Endothelial cell of umbilical vein (primary cell): Measurements from ENCODE around the gene ADAMTS17. TPM values are rescaled to one million over a fixed set of nuclear protein-coding genes. Genes with fewer than 3 reads are reported as not detected.

Source experiments
- BruUV-seq: library from RNA; stranded (reverse); fragments of 400-500 nt; replicated peaks from 2 replicates; lab custom pipeline; 2021; lab: Mats Ljungman, UMichigan
- CTCF ChIA-PET: fragments of 300-600, 350-600 bp; sonication (Branson Sonifier 250); formaldehyde crosslinking; loops from one replicate; lab custom pipeline; 2021; ENCODE audit warnings: antibody characterized with exemption, inconsistent platforms; lab: Charles Lee
- POLR2A ChIA-PET: fragments of 300-600, 350-600 bp; sonication (Branson Sonifier 250); formaldehyde crosslinking; loops from one replicate; lab custom pipeline; 2021; ENCODE audit warnings: antibody characterized with exemption, inconsistent platforms; lab: Charles Lee
- DNase-seq: peaks from one replicate; pipeline ENCODE4 v3.0.0-alpha.2; 2011; ENCODE audit warnings: low read depth, low spot score
- FAIRE-seq: peaks from 2 replicates; lab custom pipeline; 2011; peaks lifted over from hg19 to GRCh38; lab: Jason Lieb, UNC
- H2AFZ ChIP-seq: 2 replicates; pipeline ENCODE4 v1.6.0; 2012; ENCODE audit warnings: low read depth, low read length, control low read depth, inconsistent platforms
- H3K27ac ChIP-seq: 2 replicates; pipeline ENCODE4 v1.5.1; 2011; ENCODE audit warnings: low read depth, mild to moderate bottlenecking, control low read depth, low read length, moderate library complexity; ENCODE audit not compliant: insufficient read depth
- H3K27me3 ChIP-seq, 2 experiments: 2 replicates each; pipeline versions ENCODE4 v1.6.0 to v1.6.1; 2011; ENCODE audit warnings: low read length in 2 of 2, mixed read lengths in 1 of 2; ENCODE audit not compliant: control insufficient read depth in 2 of 2, insufficient read depth in 2 of 2
- H3K36me3 ChIP-seq, 2 experiments: 2 replicates in 1 of 2; 3 replicates in 1 of 2; pipeline ENCODE4 v1.5.1; 2011; ENCODE audit warnings: low read length in 2 of 2, mild to moderate bottlenecking in 1 of 2, moderate library complexity in 1 of 2; ENCODE audit not compliant: control insufficient read depth in 2 of 2, insufficient read depth in 2 of 2; ENCODE audit errors: extremely low read depth in 1 of 2
- H3K4me1 ChIP-seq: 3 replicates; pipeline ENCODE4 v1.5.1; 2011; ENCODE audit warnings: mild to moderate bottlenecking, low read length; ENCODE audit not compliant: control insufficient read depth, insufficient read depth; ENCODE audit errors: extremely low read depth
- H3K4me2 ChIP-seq: 2 replicates; pipeline ENCODE4 v1.6.1; 2011; ENCODE audit warnings: low read length, control low read depth, mixed read lengths; ENCODE audit not compliant: insufficient read depth
- H3K4me3 ChIP-seq, 3 experiments: fragments of 200-600 bp in 1 of 3; sonication (generic), shearing (Covaris generic) in 1 of 3; replicated peaks in 1 of 3; 2 replicates each; pipeline ENCODE4 v1.5.1; 2011 to 2016; ENCODE audit warnings: control low read depth in 3 of 3, low read length in 3 of 3, mild to moderate bottlenecking in 2 of 3, inconsistent platforms in 1 of 3, low read depth in 1 of 3, moderate library complexity in 1 of 3; ENCODE audit not compliant: insufficient read depth in 1 of 3
- H3K79me2 ChIP-seq: 2 replicates; pipeline ENCODE4 v1.6.0; 2012; ENCODE audit warnings: low read length, inconsistent platforms; ENCODE audit not compliant: control insufficient read depth, insufficient read depth
- H3K9ac ChIP-seq: replicated peaks from 2 replicates; pipeline ENCODE3; 2011; ENCODE audit warnings: low read length, control low read depth; ENCODE audit not compliant: insufficient read depth; ENCODE audit errors: extremely low read depth
- H3K9me1 ChIP-seq: replicated peaks from 3 replicates; pipeline ENCODE4 v1.6.0; 2011; ENCODE audit warnings: mild to moderate bottlenecking, low read length; ENCODE audit not compliant: control insufficient read depth, insufficient read depth; ENCODE audit errors: extremely low read depth
- H3K9me3 ChIP-seq: replicated peaks from 2 replicates; pipeline ENCODE4 v1.5.1; 2012; ENCODE audit warnings: low read length, inconsistent platforms; ENCODE audit not compliant: control insufficient read depth, insufficient read depth
- H4K20me1 ChIP-seq: replicated peaks from 2 replicates; pipeline ENCODE3; 2011; ENCODE audit warnings: mild to moderate bottlenecking, low read length; ENCODE audit not compliant: control insufficient read depth, insufficient read depth; ENCODE audit errors: extremely low read depth
- EZH2 ChIP-seq: IDR thresholded peaks from 2 replicates; pipeline ENCODE4 v1.6.1; 2012; ENCODE audit warnings: borderline replicate concordance, low read depth, mild to moderate bottlenecking, moderate library complexity, low read length, inconsistent platforms; ENCODE audit not compliant: severe bottlenecking
- FOS ChIP-seq: IDR thresholded peaks from 2 replicates; pipeline ENCODE4 v1.6.1; 2011; ENCODE audit warnings: mild to moderate bottlenecking, low read length, moderate library complexity, borderline replicate concordance; ENCODE audit not compliant: insufficient read depth
- GATA2 ChIP-seq: IDR thresholded peaks from 2 replicates; pipeline ENCODE4 v1.7.0; 2011; ENCODE audit warnings: low read depth, mild to moderate bottlenecking, moderate library complexity, mixed read lengths, low read length; ENCODE audit not compliant: insufficient read length, insufficient read depth
- JUN ChIP-seq: IDR thresholded peaks from 2 replicates; pipeline ENCODE4 v1.6.1; 2011; ENCODE audit warnings: borderline replicate concordance, low read depth; ENCODE audit not compliant: insufficient read length, insufficient read depth
- POLR2A ChIP-seq: IDR thresholded peaks from 2 replicates; pipeline ENCODE4 v1.6.1; 2012; ENCODE audit warnings: low read depth, mild to moderate bottlenecking, control low read depth, low read length
- POLR2AphosphoS5 ChIP-seq: IDR thresholded peaks from 2 replicates; pipeline ENCODE4 v1.6.1; 2012; ENCODE audit warnings: low read depth, mild to moderate bottlenecking, control low read depth, low read length, moderate library complexity; ENCODE audit not compliant: insufficient read depth
- dilution Hi-C: fragments of 300-500 bp; cut with MboI; formaldehyde crosslinking; loops from one replicate; pipeline ENCODE4 v1.15.0; 2019; ENCODE audit warnings: low sequenced_read_pairs; ENCODE audit not compliant: extremely low pct_ligation_motif_present
- intact Hi-C: fragments of 100-400 bp; cut with micrococcal nuclease; formaldehyde crosslinking; loops from one replicate; pipeline ENCODE4 v1.10.0; 2022
- polyA plus RNA-seq, 4 experiments: library from polyadenylated mRNA; depleted of rRNA in 3 of 4; stranded (reverse) in 3 of 4; unstranded in 1 of 4; fragments of >200 nt; gene quantifications; 2 replicates each; pipeline versions ENCODE4 v1.2.1 to v1.2.3, GENCODE V29; 2011 to 2012; ENCODE audit warnings: missing spikeins in 1 of 4
- total RNA-seq: library from RNA; stranded (reverse); gene quantifications from 2 replicates; pipeline ENCODE4 v1.2.3, GENCODE V29; 2021
- TF ChIP-seq, protein P1 (sequence below), 2 donors: IDR thresholded peaks; 1 replicate in 1 of 2; 2 replicates in 1 of 2; pipeline ENCODE4 v1.5.1; 2011; ENCODE audit warnings: low read length in 2 of 2, mild to moderate bottlenecking in 2 of 2, moderate library complexity in 2 of 2, control low read depth in 1 of 2, inconsistent platforms in 1 of 2, low read depth in 1 of 2; ENCODE audit not compliant: insufficient read depth in 1 of 2; ENCODE audit errors: extremely low read depth in 1 of 2
- TF ChIP-seq, protein P2 (sequence below): IDR thresholded peaks from 2 replicates; pipeline ENCODE4 v1.6.1; 2011; ENCODE audit not compliant: insufficient read depth, insufficient read length

The ADAMTS17 gene
- total and polyA plus RNA-seq, 2 donors (not counting 3 experiments of a cell fraction or from before 2014, with no cell fraction given): 0.12 TPM; not detected in 1

DNA sequence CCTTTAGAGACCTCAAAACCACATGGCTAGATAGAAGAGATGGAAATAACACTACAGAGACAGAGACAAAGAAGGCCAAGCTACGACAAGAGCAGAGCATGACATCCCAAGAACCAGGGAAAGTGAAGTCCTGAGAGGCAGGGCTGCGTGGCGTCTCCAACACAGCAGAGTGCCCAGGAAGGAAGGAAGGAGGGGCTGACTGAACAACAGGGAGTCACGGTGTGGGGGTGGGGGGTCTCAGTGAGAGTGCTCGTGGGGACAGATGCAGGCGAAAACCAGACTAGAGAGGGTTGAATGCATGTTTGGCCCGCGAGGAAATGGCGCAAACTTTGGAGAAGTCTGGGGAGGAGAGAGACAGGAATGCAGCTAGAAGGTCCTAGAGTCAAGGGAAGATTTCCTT, 44.0 kb downstream of the ADAMTS17 start:
- no TSS peak for BruUV-seq

More for the DNA sequence above, 44.0 kb downstream of the ADAMTS17 start:
- intact Hi-C loops: no loop called here
- Histone ChIP-seq H3K4me1 (no peaks in the 10 kb centered on the region), H3K79me2 (no peaks in the 10 kb centered on the region), H4K20me1 (no peaks in the 10 kb centered on the region), H3K4me3 (no peak overlapping the region), H2AFZ (no peak overlapping the region), H3K4me2 (no peak overlapping the region), H3K36me3 (no peaks in the 10 kb centered on the region), H3K9me1 (no peaks in the 10 kb centered on the region), H3K9me3 (peaks cover 3% of the 10 kb centered on the region), H3K27me3 (no peaks in the 10 kb centered on the region), H3K9ac (no peak overlapping the region), H3K27ac (no peak overlapping the region)
- ChIA-PET POLR2A (no interaction called here), CTCF (no interaction called here)
- dilution Hi-C loops: no loop called here
- no peak for DNase-seq
- TF ChIP-seq GATA2: no peak
- TF ChIP-seq JUN: no peak
- TF ChIP-seq EZH2: no peak
- TF ChIP-seq, protein P1, sequence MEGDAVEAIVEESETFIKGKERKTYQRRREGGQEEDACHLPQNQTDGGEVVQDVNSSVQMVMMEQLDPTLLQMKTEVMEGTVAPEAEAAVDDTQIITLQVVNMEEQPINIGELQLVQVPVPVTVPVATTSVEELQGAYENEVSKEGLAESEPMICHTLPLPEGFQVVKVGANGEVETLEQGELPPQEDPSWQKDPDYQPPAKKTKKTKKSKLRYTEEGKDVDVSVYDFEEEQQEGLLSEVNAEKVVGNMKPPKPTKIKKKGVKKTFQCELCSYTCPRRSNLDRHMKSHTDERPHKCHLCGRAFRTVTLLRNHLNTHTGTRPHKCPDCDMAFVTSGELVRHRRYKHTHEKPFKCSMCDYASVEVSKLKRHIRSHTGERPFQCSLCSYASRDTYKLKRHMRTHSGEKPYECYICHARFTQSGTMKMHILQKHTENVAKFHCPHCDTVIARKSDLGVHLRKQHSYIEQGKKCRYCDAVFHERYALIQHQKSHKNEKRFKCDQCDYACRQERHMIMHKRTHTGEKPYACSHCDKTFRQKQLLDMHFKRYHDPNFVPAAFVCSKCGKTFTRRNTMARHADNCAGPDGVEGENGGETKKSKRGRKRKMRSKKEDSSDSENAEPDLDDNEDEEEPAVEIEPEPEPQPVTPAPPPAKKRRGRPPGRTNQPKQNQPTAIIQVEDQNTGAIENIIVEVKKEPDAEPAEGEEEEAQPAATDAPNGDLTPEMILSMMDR (IDR thresholded peaks at IDR 0.05; ENCODE audit: extremely low read depth in 1 of 2, insufficient read depth in 1 of 2, low read depth in 1 of 2, low read length in 2 of 2): no peak
- TF ChIP-seq FOS: no peak
- TF ChIP-seq, protein P2, sequence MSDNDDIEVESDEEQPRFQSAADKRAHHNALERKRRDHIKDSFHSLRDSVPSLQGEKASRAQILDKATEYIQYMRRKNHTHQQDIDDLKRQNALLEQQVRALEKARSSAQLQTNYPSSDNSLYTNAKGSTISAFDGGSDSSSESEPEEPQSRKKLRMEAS: no peak
- TF ChIP-seq POLR2AphosphoS5: no peak
- no peak for TF ChIP-seq POLR2A
- FAIRE-seq: no peak
